Mesothelial cell of epicardium (in vitro differentiated cells): ENCODE data around the gene VWA8. TPM values are rescaled to one million over a fixed set of nuclear protein-coding genes. Genes with fewer than 3 reads are reported as not detected.

Source experiments
- DNase-seq, 2 experiments: peaks; one replicate each; pipeline ENCODE4 v3.0.0; 2021; ENCODE audit warnings: low spot score in 2 of 2; ENCODE audit not compliant: unreplicated experiment in 2 of 2
- H3K27ac Mint-ChIP-seq: 2 replicates; pipeline ENCODE4 v1.8.0; 2021; ENCODE audit warnings: mixed read lengths
- H3K27me3 Mint-ChIP-seq: 2 replicates; pipeline ENCODE4 v1.8.0; 2021; ENCODE audit warnings: low read depth, mixed read lengths
- H3K36me3 Mint-ChIP-seq: 2 replicates; pipeline ENCODE4 v1.8.0; 2021; ENCODE audit warnings: mixed read lengths
- H3K4me1 Mint-ChIP-seq: 2 replicates; pipeline ENCODE4 v1.8.0; 2021; ENCODE audit warnings: mixed read lengths
- H3K4me3 Mint-ChIP-seq: 2 replicates; pipeline ENCODE4 v1.8.0; 2021; ENCODE audit warnings: mild to moderate bottlenecking, moderate library complexity, mixed read lengths
- H3K9me3 Mint-ChIP-seq: 2 replicates; pipeline ENCODE4 v1.8.0; 2021; ENCODE audit warnings: mixed read lengths
- total RNA-seq: library from RNA; stranded (reverse); gene quantifications from 3 replicates; pipeline ENCODE4 v1.2.1, GENCODE V29; 2021
- TF ChIP-seq, protein P1 (sequence below): fragments of 200-600 bp; sonication (generic); IDR thresholded peaks from one replicate; pipeline ENCODE4 v1.5.0; 2021; ENCODE audit warnings: antibody characterized with exemption; ENCODE audit not compliant: unreplicated experiment

The VWA8 gene
- total RNA-seq, 1 donor from 2014 or later = 20.0 TPM

DNA sequence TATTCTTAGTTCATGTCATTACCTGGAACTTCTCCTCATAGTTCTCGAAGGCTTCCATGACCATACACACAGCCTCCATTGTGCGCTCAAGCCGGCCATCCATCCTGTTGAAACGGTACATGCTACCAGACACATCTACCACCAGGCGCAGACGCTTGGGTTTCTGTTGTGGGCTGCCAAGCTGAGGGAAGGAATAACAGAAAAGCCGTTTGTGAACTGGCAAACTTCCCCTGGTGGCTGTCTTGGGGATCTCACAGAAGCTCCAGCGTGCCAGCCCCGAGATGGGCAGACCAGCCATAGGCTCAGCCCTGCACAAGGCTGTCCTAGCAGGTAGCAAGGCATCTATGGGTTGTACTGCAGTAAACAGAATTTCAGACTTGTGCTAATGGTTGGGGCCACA, 373.4 kb downstream of the VWA8 start:
- Mint-ChIP-seq H3K27ac (no peak overlapping the region), H3K9me3 (peaks cover 6% of the 10 kb centered on the region), H3K27me3 (no peaks in the 10 kb centered on the region), H3K4me3 (no peak overlapping the region), H3K4me1 (peaks cover 7% of the 10 kb centered on the region), H3K36me3 (peaks cover 31% of the 10 kb centered on the region)
- DNase-seq = no peak
- TF ChIP-seq, protein P1, sequence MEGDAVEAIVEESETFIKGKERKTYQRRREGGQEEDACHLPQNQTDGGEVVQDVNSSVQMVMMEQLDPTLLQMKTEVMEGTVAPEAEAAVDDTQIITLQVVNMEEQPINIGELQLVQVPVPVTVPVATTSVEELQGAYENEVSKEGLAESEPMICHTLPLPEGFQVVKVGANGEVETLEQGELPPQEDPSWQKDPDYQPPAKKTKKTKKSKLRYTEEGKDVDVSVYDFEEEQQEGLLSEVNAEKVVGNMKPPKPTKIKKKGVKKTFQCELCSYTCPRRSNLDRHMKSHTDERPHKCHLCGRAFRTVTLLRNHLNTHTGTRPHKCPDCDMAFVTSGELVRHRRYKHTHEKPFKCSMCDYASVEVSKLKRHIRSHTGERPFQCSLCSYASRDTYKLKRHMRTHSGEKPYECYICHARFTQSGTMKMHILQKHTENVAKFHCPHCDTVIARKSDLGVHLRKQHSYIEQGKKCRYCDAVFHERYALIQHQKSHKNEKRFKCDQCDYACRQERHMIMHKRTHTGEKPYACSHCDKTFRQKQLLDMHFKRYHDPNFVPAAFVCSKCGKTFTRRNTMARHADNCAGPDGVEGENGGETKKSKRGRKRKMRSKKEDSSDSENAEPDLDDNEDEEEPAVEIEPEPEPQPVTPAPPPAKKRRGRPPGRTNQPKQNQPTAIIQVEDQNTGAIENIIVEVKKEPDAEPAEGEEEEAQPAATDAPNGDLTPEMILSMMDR = no peak

DNA sequence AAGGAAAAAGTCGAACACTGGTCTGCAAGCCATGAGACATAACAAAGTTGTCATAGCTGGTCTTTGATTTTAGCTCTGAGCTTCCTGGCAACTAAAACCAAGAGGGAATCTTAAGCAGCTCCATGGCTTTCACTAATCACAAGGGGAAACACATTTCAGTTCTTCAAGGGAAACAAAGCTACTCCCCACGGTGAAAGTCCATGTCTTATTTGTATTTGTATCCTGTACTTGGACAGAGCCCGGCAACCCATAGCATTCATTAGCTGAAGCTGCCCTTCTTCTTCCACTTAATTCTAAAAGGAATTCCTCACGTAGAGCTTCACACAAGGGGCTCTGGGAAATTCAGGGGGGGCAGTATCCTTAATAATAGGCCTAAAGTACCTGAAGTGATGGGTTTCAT, 374.7 kb downstream of the VWA8 start:
- no peak overlapping the region for H3K4me3 Mint-ChIP-seq
- no peak for DNase-seq
- H3K36me3 Mint-ChIP-seq = peaks cover 32% of the 10 kb centered on the region
- no peak overlapping the region for H3K27ac Mint-ChIP-seq
- H3K27me3 Mint-ChIP-seq = no peaks in the 10 kb centered on the region
- TF ChIP-seq, protein P1 = no peak
- peaks cover 6% of the 10 kb centered on the region for H3K9me3 Mint-ChIP-seq
- H3K4me1 Mint-ChIP-seq = peaks cover 7% of the 10 kb centered on the region

DNA sequence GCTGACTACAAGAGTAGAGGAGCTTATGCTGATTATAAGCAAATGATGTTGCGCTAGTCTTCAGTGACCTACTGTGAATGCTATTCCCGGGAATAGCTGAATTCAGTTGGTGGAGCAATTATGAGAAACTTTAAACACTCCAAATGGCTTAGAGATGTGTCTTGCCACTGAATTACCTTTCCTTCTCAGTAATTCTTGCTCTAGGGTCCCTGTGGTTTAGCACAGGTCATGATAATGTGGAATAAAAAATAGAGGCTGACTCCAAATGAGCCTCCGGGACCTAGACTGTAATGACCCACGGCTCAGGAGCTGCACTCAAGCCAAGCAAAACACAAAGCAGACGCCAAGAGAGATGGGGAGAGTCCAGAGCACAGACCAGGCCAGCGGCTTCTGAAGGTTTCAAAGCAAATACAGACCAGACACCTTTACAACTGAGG, 378.9 kb downstream of the VWA8 start:
- Mint-ChIP-seq H3K36me3 (peaks cover 12% of the 10 kb centered on the region), H3K27ac (no peak overlapping the region), H3K9me3 (peaks cover 9% of the 10 kb centered on the region), H3K4me3 (no peak overlapping the region), H3K27me3 (no peaks in the 10 kb centered on the region), H3K4me1 (peaks cover 4% of the 10 kb centered on the region)
- TF ChIP-seq, protein P1 = no peak
- DNase-seq = no peak

DNA sequence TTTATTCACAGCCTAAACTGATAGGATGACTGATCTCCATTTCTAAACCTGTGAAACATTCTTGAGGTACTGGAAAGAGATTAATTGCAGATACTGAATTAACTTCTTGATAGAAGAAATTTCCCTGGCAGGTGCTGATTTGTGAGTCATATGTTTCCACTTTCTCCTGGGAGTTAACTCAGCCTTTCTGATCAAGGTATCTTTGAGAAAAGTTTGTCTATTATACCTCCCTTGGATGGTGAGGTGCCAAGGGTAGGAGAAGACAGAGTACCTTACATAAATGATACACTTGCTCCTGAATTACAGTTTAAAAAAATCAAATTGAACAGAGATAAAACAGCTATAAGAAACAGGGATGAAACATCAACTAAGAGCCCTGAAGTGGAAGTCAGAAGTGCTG, 380.6 kb downstream of the VWA8 start:
- Mint-ChIP-seq H3K36me3 (peaks cover 18% of the 10 kb centered on the region), H3K4me3 (no peak overlapping the region), H3K9me3 (peaks cover 9% of the 10 kb centered on the region), H3K4me1 (peaks cover 4% of the 10 kb centered on the region), H3K27me3 (no peaks in the 10 kb centered on the region), H3K27ac (no peak overlapping the region)
- TF ChIP-seq, protein P1 = no peak
- no peak for DNase-seq

DNA sequence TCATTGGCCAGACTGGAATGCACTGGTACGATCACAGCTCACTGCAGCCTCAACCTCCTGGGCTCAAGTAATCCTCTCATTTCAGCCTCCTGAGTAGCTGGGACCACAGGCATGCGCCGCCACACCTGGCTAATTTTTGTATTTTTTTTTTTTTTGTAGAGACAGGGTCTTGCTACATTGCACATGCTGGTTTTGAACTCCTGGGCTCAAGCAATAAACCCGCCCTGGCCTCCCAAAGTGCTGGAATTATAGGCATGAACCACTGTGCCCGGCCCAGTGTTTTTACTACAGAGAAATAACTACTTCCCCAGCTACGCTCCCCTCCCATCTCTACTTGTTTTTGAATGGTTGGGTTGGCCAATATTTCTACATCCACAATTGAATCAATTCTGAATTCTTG, 381.0 kb downstream of the VWA8 start:
- DNase-seq = no peak
- Mint-ChIP-seq H3K27ac (no peak overlapping the region), H3K4me3 (no peak overlapping the region), H3K9me3 (peaks cover 9% of the 10 kb centered on the region), H3K36me3 (peaks cover 19% of the 10 kb centered on the region), H3K4me1 (peaks cover 4% of the 10 kb centered on the region), H3K27me3 (no peaks in the 10 kb centered on the region)
- TF ChIP-seq, protein P1 = no peak

DNA sequence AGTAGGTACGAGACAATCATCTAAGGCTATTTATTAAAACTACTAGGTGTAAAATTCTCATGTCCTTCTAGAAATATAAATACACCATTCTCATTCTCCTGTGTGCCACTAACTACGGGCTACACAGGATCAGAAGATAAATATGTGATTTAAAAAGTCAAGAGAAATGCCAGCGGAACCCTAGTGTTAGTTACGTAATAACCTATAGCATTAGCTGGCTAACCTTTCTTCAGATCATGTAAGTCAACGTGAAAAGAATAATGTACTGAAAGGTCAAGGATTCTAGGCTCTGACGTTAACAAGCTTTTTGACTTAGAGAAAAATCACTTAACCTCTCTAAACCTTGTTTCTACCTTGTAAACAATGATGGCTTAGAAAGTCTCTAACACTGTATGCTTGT, 381.7 kb downstream of the VWA8 start:
- Mint-ChIP-seq H3K4me1 (peaks cover 4% of the 10 kb centered on the region), H3K27me3 (no peaks in the 10 kb centered on the region), H3K4me3 (no peak overlapping the region), H3K36me3 (peaks cover 26% of the 10 kb centered on the region), H3K27ac (no peak overlapping the region), H3K9me3 (peaks cover 16% of the 10 kb centered on the region)
- no peak for DNase-seq
- TF ChIP-seq, protein P1 = no peak
